ENCODE data around the gene RBMS1.

GRCh38 chr2:160445673-160446072 lies 47.9 kb downstream of the RBMS1 start:
- no peak for TF ChIP-seq CTCF (conservative IDR thresholded peaks at IDR 0.05 in 1 of 2, IDR thresholded peaks at IDR 0.05 in 1 of 2; ENCODE audit: extremely low read depth in 1 of 2, insufficient read depth in 1 of 2, low read depth in 1 of 2, low read length in 2 of 2)
- no peak for TF ChIP-seq EZH2 (IDR thresholded peaks at IDR 0.05; ENCODE audit: borderline replicate concordance, low read length)
